Measurements from ENCODE around the gene ZNF860. TPM values are rescaled to one million over a fixed set of nuclear protein-coding genes. Genes with fewer than 3 reads are reported as not detected.
"Not testable (repeated sequence)": the region's sequence is repeated elsewhere in the genome, so short reads cannot be mapped to it uniquely, and the experiment has no call there.

ZNF860 gene
- total RNA-seq, 1 donor from 2014 or later: 0.89 TPM

GRCh38 chr3:31988271-31988670 is 6.7 kb downstream of the ZNF860 start:
- ATAC-seq (no peak), DNase-seq (ENCODE audit: low spot score) (no peak)
- intact Hi-C loops (cut with DNase I): no loop called here

- intact Hi-C loops (cut with DNase I); DNase-seq (ENCODE audit: low spot score); ATAC-seq: not testable (repeated sequence)
These were observed 11.4 kb downstream of the ZNF860 start for GRCh38 chr3:31992995-31993394.

- no peak for ATAC-seq
- intact Hi-C loops (cut with DNase I): no loop called here
- DNase-seq (ENCODE audit: low spot score): no peak
These were observed 12.3 kb downstream of the ZNF860 start for GRCh38 chr3:31993843-31994242.

- intact Hi-C loops (cut with DNase I); DNase-seq (ENCODE audit: low spot score); ATAC-seq: not testable (repeated sequence)
These were observed 13.5 kb downstream of the ZNF860 start for GRCh38 chr3:31995026-31995425.

- no peak for DNase-seq (ENCODE audit: low spot score)
- intact Hi-C loops (cut with DNase I): no loop called here
- ATAC-seq: no peak
These were observed 14.6 kb downstream of the ZNF860 start for GRCh38 chr3:31996195-31996594.

- intact Hi-C loops (cut with DNase I): no loop called here
- DNase-seq (ENCODE audit: low spot score) (no peak), ATAC-seq (no peak)
These were observed 15.9 kb downstream of the ZNF860 start for GRCh38 chr3:31997500-31997899.

- ATAC-seq (no peak), DNase-seq (ENCODE audit: low spot score) (no peak)
- intact Hi-C loops (cut with DNase I): no loop called here
These were observed 18.4 kb downstream of the ZNF860 start for GRCh38 chr3:31999907-32000439.

- DNase-seq (ENCODE audit: low spot score) (no peak), ATAC-seq (no peak)
- intact Hi-C loops (cut with DNase I): no loop called here
These were observed 19.3 kb downstream of the ZNF860 start for GRCh38 chr3:32000877-32001276.

GRCh38 chr3:32002561-32003368 is 21.2 kb downstream of the ZNF860 start:
- DNase-seq (ENCODE audit: low spot score) (no peak), ATAC-seq (peak; percentile 41)
- intact Hi-C loops (cut with DNase I): no loop called here

- DNase-seq (ENCODE audit: low spot score) (no peak), ATAC-seq (no peak)
- intact Hi-C loops (cut with DNase I): no loop called here
These were observed 21.8 kb downstream of the ZNF860 start for GRCh38 chr3:32003380-32003779.

GRCh38 chr3:32004113-32004765 is 22.7 kb downstream of the ZNF860 start:
- ATAC-seq: no peak
- DNase-seq (ENCODE audit: low spot score): no peak
- intact Hi-C loops (cut with DNase I): no loop called here

GRCh38 chr3:32009101-32009500 is 27.6 kb downstream of the ZNF860 start:
- no peak for DNase-seq (ENCODE audit: low spot score)
- ATAC-seq: no peak
- intact Hi-C loops (cut with DNase I): no loop called here

GRCh38 chr3:32009957-32010356 is 28.4 kb downstream of the ZNF860 start:
- ATAC-seq (no peak), DNase-seq (ENCODE audit: low spot score) (no peak)
- intact Hi-C loops (cut with DNase I): no loop called here

- intact Hi-C loops (cut with DNase I); ATAC-seq; DNase-seq (ENCODE audit: low spot score): not testable (repeated sequence)
These were observed 29.1 kb downstream of the ZNF860 start for GRCh38 chr3:32010699-32011098.

- ATAC-seq; intact Hi-C loops (cut with DNase I); DNase-seq (ENCODE audit: low spot score): not testable (repeated sequence)
These were observed 34.1 kb downstream of the ZNF860 start for GRCh38 chr3:32015638-32016037.

GRCh38 chr3:32017286-32017685 is 35.7 kb downstream of the ZNF860 start:
- intact Hi-C loops (cut with DNase I): no loop called here
- ATAC-seq (no peak), DNase-seq (ENCODE audit: low spot score) (no peak)

- ATAC-seq (peak; percentile 88), DNase-seq (ENCODE audit: low spot score) (no peak)
- intact Hi-C loops (cut with DNase I): no loop called here
These were observed 37.4 kb downstream of the ZNF860 start for GRCh38 chr3:32018757-32019564.

- intact Hi-C loops (cut with DNase I): loop anchor here (5.0 kb wide), 1 partner anchor 121 kb away; no protein-coding TSS in a partner anchor
- no peak for ATAC-seq
- no peak for DNase-seq (ENCODE audit: low spot score)
These were observed 39.6 kb downstream of the ZNF860 start for GRCh38 chr3:32021155-32021554.

- intact Hi-C loops (cut with DNase I): loop anchor here (5.0 kb wide), 1 partner anchor 121 kb away; no protein-coding TSS in a partner anchor
- ATAC-seq: no peak
These were observed 40.2 kb downstream of the ZNF860 start for GRCh38 chr3:32021748-32022147.

More at GRCh38 chr3:32021748-32022147, 40.2 kb downstream of the ZNF860 start:
- no peak for DNase-seq (ENCODE audit: low spot score)

All from sciatic nerve (tissue), 2 donors.